Measurements from ENCODE around the gene PSMA4. TPM values are rescaled to one million over a fixed set of nuclear protein-coding genes. Genes with fewer than 3 reads are reported as not detected.
A peak's percentile ranks its signal among the peaks of the same experiment; 100 is the strongest.

The PSMA4 gene
- total RNA-seq, 1 donor from 2014 or later = 595 TPM

- Mint-ChIP-seq H3K9me3 (no peaks in the 10 kb centered on the region), H3K4me1 (peaks cover 22% of the 10 kb centered on the region), H3K27ac (peak overlapping the region; percentile 67), H3K27me3 (ENCODE audit: insufficient read depth, low read depth) (peaks cover 7% of the 10 kb centered on the region), H3K4me3 (peak overlapping the region; percentile 96), H3K36me3 (no peaks in the 10 kb centered on the region)
- Histone ChIP-seq H3K4me2 (peak overlapping the region; percentile 96), H3K9me3 (ENCODE audit: low read depth) (no peaks in the 10 kb centered on the region), H3K9ac (peak overlapping the region; percentile 59), H3K27me3 (peaks cover 11% of the 10 kb centered on the region), H3K4me3 (peak overlapping the region; percentile 94), H3K27ac (peak overlapping the region; percentile 75), H3K79me2 (ENCODE audit: low read depth) (peaks cover 52% of the 10 kb centered on the region), H2AFZ (replicated peaks) (peak overlapping the region; percentile 91), H4K20me1 (ENCODE audit: low read depth) (peaks cover 8% of the 10 kb centered on the region), H3K36me3 (no peaks in the 10 kb centered on the region), H3F3A (ENCODE audit: low read depth) (peaks cover 14% of the 10 kb centered on the region), H3K4me1 (peaks cover 13% of the 10 kb centered on the region)
- peak; percentile 53 for DNase-seq (ENCODE audit: low spot score)
- TF ChIP-seq EZH2phosphoT487 (IDR thresholded peaks at IDR 0.05) = no peak
- no peak for TF ChIP-seq EZH2 (IDR thresholded peaks at IDR 0.05)
- TF ChIP-seq CTCF (IDR thresholded peaks at IDR 0.05) = no peak
These were observed 25.9 kb downstream of the PSMA4 start for GRCh38 chr15:78565951-78566774.

- peaks cover 4% of the 10 kb centered on the region for H3K27me3 Mint-ChIP-seq (ENCODE audit: insufficient read depth, low read depth)
- H4K20me1 ChIP-seq (ENCODE audit: low read depth) = peaks cover 8% of the 10 kb centered on the region
- H3K4me1 Mint-ChIP-seq = peaks cover 22% of the 10 kb centered on the region
- no peak overlapping the region for H3K4me3 ChIP-seq
- no peak for TF ChIP-seq EZH2phosphoT487 (IDR thresholded peaks at IDR 0.05)
- H3K4me3 Mint-ChIP-seq = peak overlapping the region; percentile 33
- H3K27ac Mint-ChIP-seq = no peak overlapping the region
- peaks cover 11% of the 10 kb centered on the region for H3K27me3 ChIP-seq
- no peaks in the 10 kb centered on the region for H3K9me3 ChIP-seq (ENCODE audit: low read depth)
- H3K79me2 ChIP-seq (ENCODE audit: low read depth) = peaks cover 66% of the 10 kb centered on the region
- no peak for DNase-seq (ENCODE audit: low spot score)
- no peak overlapping the region for H2AFZ ChIP-seq (replicated peaks)
- H3K4me2 ChIP-seq = peak overlapping the region; percentile 36
- peaks cover 13% of the 10 kb centered on the region for H3K4me1 ChIP-seq
- H3F3A ChIP-seq (ENCODE audit: low read depth) = peaks cover 14% of the 10 kb centered on the region
- H3K36me3 Mint-ChIP-seq = no peaks in the 10 kb centered on the region
- no peak overlapping the region for H3K27ac ChIP-seq
- no peaks in the 10 kb centered on the region for H3K36me3 ChIP-seq
- no peaks in the 10 kb centered on the region for H3K9me3 Mint-ChIP-seq
- no peak overlapping the region for H3K9ac ChIP-seq
These were observed 27.3 kb downstream of the PSMA4 start for GRCh38 chr15:78567531-78567930.

- Mint-ChIP-seq H3K4me3 (no peak overlapping the region), H3K4me1 (peaks cover 17% of the 10 kb centered on the region), H3K27me3 (ENCODE audit: insufficient read depth, low read depth) (no peaks in the 10 kb centered on the region), H3K27ac (no peak overlapping the region), H3K9me3 (no peaks in the 10 kb centered on the region), H3K36me3 (no peaks in the 10 kb centered on the region)
- Histone ChIP-seq H2AFZ (replicated peaks) (no peak overlapping the region), H3K36me3 (no peaks in the 10 kb centered on the region), H3K9ac (no peak overlapping the region), H3K79me2 (ENCODE audit: low read depth) (peaks cover 93% of the 10 kb centered on the region), H3K4me2 (no peak overlapping the region), H3K9me3 (ENCODE audit: low read depth) (no peaks in the 10 kb centered on the region), H3K27ac (no peak overlapping the region), H3F3A (ENCODE audit: low read depth) (peaks cover 10% of the 10 kb centered on the region), H3K4me1 (peaks cover 8% of the 10 kb centered on the region), H3K27me3 (no peaks in the 10 kb centered on the region), H4K20me1 (ENCODE audit: low read depth) (peaks cover 8% of the 10 kb centered on the region), H3K4me3 (no peak overlapping the region)
- TF ChIP-seq CTCF (IDR thresholded peaks at IDR 0.05) = no peak
- no peak for TF ChIP-seq EZH2phosphoT487 (IDR thresholded peaks at IDR 0.05)
- no peak for TF ChIP-seq EZH2 (IDR thresholded peaks at IDR 0.05)
- no peak for DNase-seq (ENCODE audit: low spot score)
These were observed 30.5 kb downstream of the PSMA4 start for GRCh38 chr15:78570710-78571109.

GRCh38 chr15:78571382-78571781 is 31.1 kb downstream of the PSMA4 start:
- no peak for DNase-seq (ENCODE audit: low spot score)
- no peaks in the 10 kb centered on the region for H3K36me3 Mint-ChIP-seq
- TF ChIP-seq CTCF (IDR thresholded peaks at IDR 0.05) (no peak), EZH2 (IDR thresholded peaks at IDR 0.05) (no peak), EZH2phosphoT487 (IDR thresholded peaks at IDR 0.05) (no peak)
- H3K4me3 ChIP-seq = no peak overlapping the region
- H3K9me3 ChIP-seq (ENCODE audit: low read depth) = no peaks in the 10 kb centered on the region
- H3K4me2 ChIP-seq = no peak overlapping the region
- H3K27ac ChIP-seq = no peak overlapping the region
- H3K4me1 ChIP-seq = peaks cover 8% of the 10 kb centered on the region
- H3K9ac ChIP-seq = no peak overlapping the region
- H3K36me3 ChIP-seq = no peaks in the 10 kb centered on the region
- peaks cover 95% of the 10 kb centered on the region for H3K79me2 ChIP-seq (ENCODE audit: low read depth)
- H3K4me1 Mint-ChIP-seq = peaks cover 13% of the 10 kb centered on the region
- no peak overlapping the region for H2AFZ ChIP-seq (replicated peaks)
- H3K27ac Mint-ChIP-seq = no peak overlapping the region
- no peaks in the 10 kb centered on the region for H3K27me3 ChIP-seq
- H3K4me3 Mint-ChIP-seq = no peak overlapping the region
- H3K9me3 Mint-ChIP-seq = no peaks in the 10 kb centered on the region
- peaks cover 8% of the 10 kb centered on the region for H4K20me1 ChIP-seq (ENCODE audit: low read depth)
- H3K27me3 Mint-ChIP-seq (ENCODE audit: insufficient read depth, low read depth) = no peaks in the 10 kb centered on the region
- peaks cover 3% of the 10 kb centered on the region for H3F3A ChIP-seq (ENCODE audit: low read depth)

All from neural progenitor cell (in vitro differentiated cells).